WTC11 (cell line): ENCODE measurements around the gene HHEX.

Experiments used
- CREB1 ChIP-seq: sonication (generic); formaldehyde crosslinking; IDR thresholded peaks from 2 replicates; pipeline ENCODE4 v1.8.0; 2023; ENCODE audit warnings: mild to moderate bottlenecking, missing genetic modification reagents
- CTCF ChIP-seq: fragments of 200-600 bp; IDR thresholded peaks from 2 replicates; pipeline ENCODE4 v1.8.0; 2022; ENCODE audit warnings: antibody characterized with exemption
- E2F5 ChIP-seq: sonication (generic); formaldehyde crosslinking; IDR thresholded peaks from 2 replicates; pipeline ENCODE4 v1.8.1; 2022; ENCODE audit warnings: mild to moderate bottlenecking, moderate library complexity, missing genetic modification reagents
- ESRRA ChIP-seq: sonication (generic); formaldehyde crosslinking; IDR thresholded peaks from 2 replicates; pipeline ENCODE4 v1.8.1; 2022; ENCODE audit warnings: mild to moderate bottlenecking, missing genetic modification reagents, borderline replicate concordance
- ETV6 ChIP-seq: sonication (generic); formaldehyde crosslinking; IDR thresholded peaks from 2 replicates; pipeline ENCODE4 v1.8.1; 2022; ENCODE audit warnings: mild to moderate bottlenecking, missing genetic modification reagents
- JUN ChIP-seq: sonication (generic); formaldehyde crosslinking; IDR thresholded peaks from 2 replicates; pipeline ENCODE4 v1.8.0; 2023; ENCODE audit warnings: mild to moderate bottlenecking, missing genetic modification reagents
- MAX ChIP-seq: sonication (generic); formaldehyde crosslinking; IDR thresholded peaks from 2 replicates; pipeline ENCODE4 v1.8.0; 2022; ENCODE audit warnings: mild to moderate bottlenecking, missing genetic modification reagents
- OVOL2 ChIP-seq: fragments of 250-450 bp; sonication (Bioruptor Pico); IDR thresholded peaks from 2 replicates; pipeline ENCODE4 v1.9.0; 2021; ENCODE audit warnings: mild to moderate bottlenecking, borderline replicate concordance
- PRDM15 ChIP-seq: sonication (generic); formaldehyde crosslinking; IDR thresholded peaks from 2 replicates; pipeline ENCODE4 v1.8.0; 2022; ENCODE audit warnings: missing genetic modification reagents
- TP53 ChIP-seq: sonication (generic); formaldehyde crosslinking; IDR thresholded peaks from 2 replicates; pipeline ENCODE4 v1.8.1; 2023; ENCODE audit warnings: mild to moderate bottlenecking, missing genetic modification reagents
- USF1 ChIP-seq: sonication (generic); formaldehyde crosslinking; IDR thresholded peaks from 2 replicates; pipeline ENCODE4 v1.8.0; 2022; ENCODE audit warnings: mild to moderate bottlenecking, missing genetic modification reagents
- ZNF121 ChIP-seq: sonication (generic); formaldehyde crosslinking; IDR thresholded peaks from 2 replicates; pipeline ENCODE4 v1.8.0; 2023; ENCODE audit warnings: missing genetic modification reagents

GRCh38 chr10:92655426-92655825, 34.3 kb upstream of the HHEX start:
- TF ChIP-seq ESRRA (CRISPR knock-in tag), result no peak
- no peak for TF ChIP-seq TP53 (CRISPR knock-in tag)
- no peak for TF ChIP-seq ZNF121
- no peak for TF ChIP-seq CREB1 (CRISPR knock-in tag)
- no peak for TF ChIP-seq CTCF
- TF ChIP-seq JUN, result no peak
- no peak for TF ChIP-seq ETV6 (CRISPR knock-in tag)
- TF ChIP-seq USF1 (CRISPR knock-in tag), result no peak
- no peak for TF ChIP-seq MAX (CRISPR knock-in tag)
- TF ChIP-seq OVOL2 (CRISPR knock-in tag), result no peak
- TF ChIP-seq E2F5 (CRISPR knock-in tag), result no peak
- TF ChIP-seq PRDM15, result no peak
